K562 (cell line): ENCODE measurements around the gene ACSBG1. TPM values are rescaled to one million over a fixed set of nuclear protein-coding genes. Genes with fewer than 3 reads are reported as not detected.

Experiments
- ATAC-seq: fragments of 200-7000 bp; cut with Tn5 transposase; 3 replicates; pipeline ENCODE4 v1.9.1; 2020; ENCODE audit warnings: moderate library complexity
- BruUV-seq: library from RNA; stranded (reverse); fragments of 400-500 nt; replicated peaks from 2 replicates; lab custom pipeline; 2021; lab: Mats Ljungman, UMichigan
- CTCF ChIA-PET: fragments of 300-600 bp; formaldehyde crosslinking; extraction: SDS; loops from one replicate; lab custom pipeline; 2021; ENCODE audit warnings: low intra/inter-chr PET ratio; lab: Yijun Ruan, JAX
- POLR2A ChIA-PET: fragments of 300-600, 350-650 bp; sonication (Branson Sonifier 250); formaldehyde crosslinking; extraction: SDS; loops from one replicate; lab custom pipeline; 2021; ENCODE audit warnings: antibody characterized with exemption, inconsistent platforms; lab: Yijun Ruan, JAX
- DNase-seq, 4 experiments: peaks; one replicate each; pipeline versions ENCODE4 v3.0.0 to v3.0.0-alpha.2; 2011 to 2018; ENCODE audit warnings: low spot score in 3 of 4, mixed read lengths in 3 of 4; ENCODE audit errors: extremely low read depth in 1 of 4
- FAIRE-seq: peaks from 2 replicates; lab custom pipeline; 2011; peaks lifted over from hg19 to GRCh38; lab: Jason Lieb, UNC
- H2AFZ ChIP-seq: 2 replicates; pipeline ENCODE4 v1.6.0; 2011; ENCODE audit warnings: low read depth, low read length, control low read depth, inconsistent platforms
- H3K27ac ChIP-seq: fragments of 200-600 bp; 3 replicates; pipeline ENCODE4 v1.8.0; 2011; ENCODE audit warnings: low read depth, mild to moderate bottlenecking, control low read depth, inconsistent platforms, low read length, moderate library complexity, mixed read lengths; ENCODE audit errors: extremely low read depth
- H3K27me3 ChIP-seq, 2 experiments: fragments of 300-600 bp in 1 of 2; 2 replicates in 1 of 2; 3 replicates in 1 of 2; pipeline versions ENCODE4 v1.6.0 to v1.8.0; 2011; ENCODE audit warnings: inconsistent platforms in 2 of 2, low read length in 2 of 2, mild to moderate bottlenecking in 1 of 2, mixed read lengths in 1 of 2, moderate library complexity in 1 of 2; ENCODE audit not compliant: control insufficient read depth in 2 of 2, insufficient read depth in 2 of 2
- H3K36me3 ChIP-seq: fragments of 300-600 bp; 3 replicates; pipeline ENCODE4 v1.8.0; 2011; ENCODE audit warnings: mild to moderate bottlenecking, low read length, inconsistent platforms; ENCODE audit not compliant: control insufficient read depth, insufficient read depth
- H3K4me1 ChIP-seq, 2 experiments: fragments of 200-600 bp in 1 of 2; replicated peaks in 1 of 2; 2 replicates in 1 of 2; 3 replicates in 1 of 2; pipeline versions ENCODE4 v1.5.1 to v1.8.0; 2011; ENCODE audit warnings: inconsistent platforms in 2 of 2, low read length in 2 of 2, mild to moderate bottlenecking in 1 of 2, mixed read lengths in 1 of 2, moderate library complexity in 1 of 2; ENCODE audit not compliant: control insufficient read depth in 2 of 2, insufficient read depth in 2 of 2
- H3K4me2 ChIP-seq: 2 replicates; pipeline ENCODE4 v1.6.1; 2011; ENCODE audit warnings: low read length, control low read depth, inconsistent platforms, mixed read lengths; ENCODE audit not compliant: insufficient read depth
- H3K4me3 ChIP-seq: fragments of 200-600 bp; sonication (generic), shearing (Covaris generic); 2 replicates; pipeline ENCODE4 v1.5.1; 2016; ENCODE audit warnings: control low read depth, inconsistent platforms
- H3K79me2 ChIP-seq: fragments of 200-600 bp; 3 replicates; pipeline ENCODE4 v1.8.0; 2011; ENCODE audit warnings: low read length, inconsistent platforms; ENCODE audit not compliant: control insufficient read depth, insufficient read depth
- H3K9ac ChIP-seq, 2 experiments: 2 replicates each; pipeline versions ENCODE4 v1.6.0 to v1.6.1; 2011; ENCODE audit warnings: low read depth in 2 of 2, low read length in 2 of 2, control low read depth in 1 of 2, inconsistent platforms in 1 of 2, mild to moderate bottlenecking in 1 of 2, mixed read lengths in 1 of 2; ENCODE audit not compliant: insufficient read depth in 1 of 2
- H3K9me1 ChIP-seq: one replicate; pipeline ENCODE4 v1.6.0; 2011; ENCODE audit warnings: inconsistent platforms, mild to moderate bottlenecking, low read length, moderate library complexity; ENCODE audit not compliant: control insufficient read depth, insufficient read depth
- H3K9me3 ChIP-seq: replicated peaks from 2 replicates; pipeline ENCODE4 v1.5.1; 2011; ENCODE audit warnings: low read depth, low read length, inconsistent platforms; ENCODE audit not compliant: control insufficient read depth, insufficient read depth
- H4K20me1 ChIP-seq: replicated peaks from 2 replicates; pipeline ENCODE4 v1.6.1; 2011; ENCODE audit warnings: low read length, inconsistent platforms, mixed read lengths; ENCODE audit not compliant: control insufficient read depth, insufficient read depth
- BCL6 ChIP-seq: fragments of 250-450 bp; sonication (Bioruptor Pico); IDR thresholded peaks from 2 replicates; pipeline ENCODE4 v1.4.0; 2020
- FOXJ2 ChIP-seq: fragments of 200-800 bp; sonication (Bioruptor generic); IDR thresholded peaks from 2 replicates; pipeline ENCODE4 v1.6.1; 2016; ENCODE audit warnings: missing genetic modification characterization, missing compliant biosample characterization
- MBD2 ChIP-seq: sonication (generic); IDR thresholded peaks from 2 replicates; pipeline ENCODE4 v1.6.1; 2016; ENCODE audit warnings: low read depth, borderline replicate concordance
- MECOM ChIP-seq: fragments of 250-450 bp; sonication (Bioruptor Pico); IDR thresholded peaks from 2 replicates; pipeline ENCODE4 v1.8.0; 2022; ENCODE audit warnings: inconsistent platforms
- PCBP2 ChIP-seq: fragments of 200-400 bp; formaldehyde crosslinking; IDR thresholded peaks from 2 replicates; pipeline ENCODE4 v1.6.1; 2018; ENCODE audit warnings: low read length, low read depth, mild to moderate bottlenecking, moderate library complexity; ENCODE audit not compliant: poor library complexity, severe bottlenecking
- TCFL5 ChIP-seq: fragments of 250-450 bp; sonication (Bioruptor Pico); conservative IDR thresholded peaks from 2 replicates; pipeline ENCODE4 v1.6.1; 2021; ENCODE audit warnings: mild to moderate bottlenecking, moderate library complexity, matching md5 sums
- XRCC3 ChIP-seq: fragments of 450-650 bp; IDR thresholded peaks from 2 replicates; pipeline ENCODE4 v1.6.1; 2017; ENCODE audit warnings: mild to moderate bottlenecking, moderate library complexity
- ZNF384 ChIP-seq: IDR thresholded peaks from 2 replicates; pipeline ENCODE4 v1.6.1; 2012; ENCODE audit warnings: low read depth, low read length, improper control_type of control experiment
- ZNF695 ChIP-seq: fragments of 450-650 bp; formaldehyde crosslinking; IDR thresholded peaks from 2 replicates; pipeline ENCODE4 v1.4.0; 2020; ENCODE audit warnings: mild to moderate bottlenecking, moderate library complexity
- WGBS: fragments of 100-300 bp; shearing (Covaris generic); methylation state at CpG from one replicate; pipeline ENCODE4 v1.1.6; 2016; ENCODE audit warnings: low coverage, mixed read lengths; ENCODE audit not compliant: insufficient coverage; ENCODE audit errors: missing lambda C conversion rate; 5-methylcytosine and 5-hydroxymethylcytosine counted together
- in situ Hi-C: fragments of 300-500 bp; cut with MboI; formaldehyde crosslinking; loops from 4 replicates; pipeline ENCODE4 v1.15.0; 2018; ENCODE audit warnings: inconsistent platforms, mixed read lengths
- intact Hi-C: fragments of 100-400 bp; cut with micrococcal nuclease; formaldehyde crosslinking; loops from 2 replicates; pipeline ENCODE4 v1.14.2; 2022
- polyA plus RNA-seq, 8 experiments: library from polyadenylated mRNA; depleted of rRNA in 4 of 8; stranded (reverse) in 5 of 8; unstranded in 3 of 8; fragments of >200 nt; fragmentation: Nextera tagmentation in 2 of 8; fragmentation: Illumina TruSeq in 1 of 8; extraction: Ambion mirVana in 2 of 8; extraction: Trizol in 1 of 8; gene quantifications; 2 replicates each; pipeline versions ENCODE4 v1.2.1 to v1.2.3, GENCODE V29; 2011 to 2014; ENCODE audit warnings: inconsistent platforms in 1 of 8, missing spikeins in 1 of 8
- total RNA-seq, 7 experiments: library from RNA; depleted of rRNA in 6 of 7; stranded (reverse); fragments of >200 nt in 6 of 7; fragmentation: Illumina TruSeq in 2 of 7; extraction: Trizol in 2 of 7; gene quantifications; 2 replicates each; pipeline versions ENCODE4 v1.2.1 to v1.2.3, GENCODE V29; 2011 to 2021; ENCODE audit warnings: low replicate concordance in 1 of 7
- TF ChIP-seq, protein P1 (sequence below): IDR thresholded peaks from 2 replicates; pipeline ENCODE4 v1.6.1; 2016; ENCODE audit warnings: missing genetic modification characterization, missing compliant biosample characterization
- TF ChIP-seq, protein P2 (sequence below): sonication (generic); formaldehyde crosslinking; IDR thresholded peaks from 2 replicates; pipeline ENCODE4 v1.8.0; 2023; ENCODE audit warnings: mild to moderate bottlenecking, missing genetic modification reagents
- TF ChIP-seq, protein P3 (sequence below): fragments of 250-450 bp; sonication (Bioruptor Pico); IDR thresholded peaks from 2 replicates; pipeline ENCODE4 v1.4.0; 2020; ENCODE audit warnings: mild to moderate bottlenecking
- TF ChIP-seq, protein P4 (sequence below): sonication (generic); formaldehyde crosslinking; IDR thresholded peaks from 2 replicates; pipeline ENCODE4 v1.8.1; 2023; ENCODE audit warnings: mild to moderate bottlenecking, missing genetic modification reagents
- TF ChIP-seq, protein P5 (sequence below): fragments of 450-650 bp; IDR thresholded peaks from 2 replicates; pipeline ENCODE4 v1.6.1; 2017; ENCODE audit warnings: mild to moderate bottlenecking, moderate library complexity

Gene ACSBG1
- total and polyA plus RNA-seq, 9 of the 15 experiments (the other 6 are each of a cell fraction or from before 2014, with no cell fraction given) = 0.36 to 6.4 (median 2.5) TPM

DNA sequence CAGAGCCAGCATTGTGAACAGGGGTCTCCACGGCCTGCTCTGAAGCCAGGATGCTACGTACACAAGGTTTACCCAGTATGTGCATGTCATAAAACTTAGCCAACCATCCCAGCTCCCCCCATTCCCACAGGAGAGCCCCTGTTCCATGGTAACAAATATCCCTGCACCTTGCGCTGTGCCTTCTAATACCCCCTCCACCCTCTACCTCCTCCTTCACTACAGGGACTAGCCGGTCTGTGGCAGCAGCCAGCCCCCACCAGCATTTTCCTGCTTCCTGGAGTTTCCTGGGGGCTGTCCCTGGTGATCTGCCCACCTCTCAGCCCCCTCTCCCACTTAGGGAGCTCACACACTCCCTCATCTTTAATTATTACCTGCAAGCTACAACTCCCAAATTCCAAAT, 20.4 kb downstream of the ACSBG1 start (continued):
- TF ChIP-seq, protein P1, sequence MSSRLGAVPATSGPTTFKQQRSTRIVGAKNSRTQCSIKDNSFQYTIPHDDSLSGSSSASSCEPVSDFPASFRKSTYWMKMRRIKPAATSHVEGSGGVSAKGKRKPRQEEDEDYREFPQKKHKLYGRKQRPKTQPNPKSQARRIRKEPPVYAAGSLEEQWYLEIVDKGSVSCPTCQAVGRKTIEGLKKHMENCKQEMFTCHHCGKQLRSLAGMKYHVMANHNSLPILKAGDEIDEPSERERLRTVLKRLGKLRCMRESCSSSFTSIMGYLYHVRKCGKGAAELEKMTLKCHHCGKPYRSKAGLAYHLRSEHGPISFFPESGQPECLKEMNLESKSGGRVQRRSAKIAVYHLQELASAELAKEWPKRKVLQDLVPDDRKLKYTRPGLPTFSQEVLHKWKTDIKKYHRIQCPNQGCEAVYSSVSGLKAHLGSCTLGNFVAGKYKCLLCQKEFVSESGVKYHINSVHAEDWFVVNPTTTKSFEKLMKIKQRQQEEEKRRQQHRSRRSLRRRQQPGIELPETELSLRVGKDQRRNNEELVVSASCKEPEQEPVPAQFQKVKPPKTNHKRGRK (tag) = no peak
- TF ChIP-seq BCL6 (CRISPR knock-in tag) = no peak
- TF ChIP-seq TCFL5 = no peak
- TF ChIP-seq, protein P2, sequence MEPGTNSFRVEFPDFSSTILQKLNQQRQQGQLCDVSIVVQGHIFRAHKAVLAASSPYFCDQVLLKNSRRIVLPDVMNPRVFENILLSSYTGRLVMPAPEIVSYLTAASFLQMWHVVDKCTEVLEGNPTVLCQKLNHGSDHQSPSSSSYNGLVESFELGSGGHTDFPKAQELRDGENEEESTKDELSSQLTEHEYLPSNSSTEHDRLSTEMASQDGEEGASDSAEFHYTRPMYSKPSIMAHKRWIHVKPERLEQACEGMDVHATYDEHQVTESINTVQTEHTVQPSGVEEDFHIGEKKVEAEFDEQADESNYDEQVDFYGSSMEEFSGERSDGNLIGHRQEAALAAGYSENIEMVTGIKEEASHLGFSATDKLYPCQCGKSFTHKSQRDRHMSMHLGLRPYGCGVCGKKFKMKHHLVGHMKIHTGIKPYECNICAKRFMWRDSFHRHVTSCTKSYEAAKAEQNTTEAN (CRISPR knock-in tag) = no peak

DNA sequence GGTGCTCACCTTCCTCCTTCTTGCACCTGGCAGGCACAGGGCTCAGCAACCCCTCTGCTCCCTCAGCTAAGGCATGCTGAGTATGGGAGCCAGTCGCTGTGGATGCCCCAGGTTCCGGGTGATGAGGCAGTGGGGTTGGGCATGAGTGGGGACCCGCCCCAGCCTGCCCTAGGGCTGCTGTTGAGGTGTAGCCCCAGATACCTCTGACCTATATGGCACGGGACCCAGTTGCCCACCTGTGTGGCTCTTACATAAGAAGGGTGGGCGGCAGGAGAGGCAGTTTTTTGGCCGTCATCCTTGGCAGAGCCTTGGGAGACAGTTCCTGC, 21.0 kb downstream of the ACSBG1 start:
- Histone ChIP-seq H3K9me1 (no peaks in the 10 kb centered on the region), H3K79me2 (no peaks in the 10 kb centered on the region), H3K4me3 (no peak overlapping the region), H3K9ac (no peak overlapping the region), H3K4me1 (peaks cover 13 to 24% of the 10 kb centered on the region in 2 experiments; a peak in 4 of 5 replicates), H3K27ac (no peak overlapping the region), H4K20me1 (0 out of 2 replicates have a peak, but pooled peaks cover 3% of the 10 kb centered on the region), H2AFZ (no peak overlapping the region), H3K4me2 (no peak overlapping the region), H3K36me3 (no peaks in the 10 kb centered on the region), H3K27me3 (peaks cover 3 to 12% of the 10 kb centered on the region in 2 experiments; a peak in 3 of 5 replicates), H3K9me3 (no peaks in the 10 kb centered on the region)
- ChIA-PET CTCF (no interaction called here), POLR2A (no interaction called here)
- ATAC-seq = no peak
- intact Hi-C loops = no loop called here
- in situ Hi-C loops = no loop called here
- BruUV-seq = no TSS peak
- WGBS = 45% methylated on average over 6 of the region's 6 CpGs
- no peak for FAIRE-seq
- no peak for DNase-seq
- no peak for TF ChIP-seq PCBP2
- TF ChIP-seq, protein P3, sequence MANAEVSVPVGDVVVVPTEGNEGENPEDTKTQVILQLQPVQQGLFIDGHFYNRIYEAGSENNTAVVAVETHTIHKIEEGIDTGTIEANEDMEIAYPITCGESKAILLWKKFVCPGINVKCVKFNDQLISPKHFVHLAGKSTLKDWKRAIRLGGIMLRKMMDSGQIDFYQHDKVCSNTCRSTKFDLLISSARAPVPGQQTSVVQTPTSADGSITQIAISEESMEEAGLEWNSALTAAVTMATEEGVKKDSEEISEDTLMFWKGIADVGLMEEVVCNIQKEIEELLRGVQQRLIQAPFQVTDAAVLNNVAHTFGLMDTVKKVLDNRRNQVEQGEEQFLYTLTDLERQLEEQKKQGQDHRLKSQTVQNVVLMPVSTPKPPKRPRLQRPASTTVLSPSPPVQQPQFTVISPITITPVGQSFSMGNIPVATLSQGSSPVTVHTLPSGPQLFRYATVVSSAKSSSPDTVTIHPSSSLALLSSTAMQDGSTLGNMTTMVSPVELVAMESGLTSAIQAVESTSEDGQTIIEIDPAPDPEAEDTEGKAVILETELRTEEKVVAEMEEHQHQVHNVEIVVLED (CRISPR knock-in tag) = no peak
- no peak for TF ChIP-seq ZNF384
- no peak for TF ChIP-seq ZNF695 (CRISPR knock-in tag)
- TF ChIP-seq MBD2 = no peak
- TF ChIP-seq, protein P4, sequence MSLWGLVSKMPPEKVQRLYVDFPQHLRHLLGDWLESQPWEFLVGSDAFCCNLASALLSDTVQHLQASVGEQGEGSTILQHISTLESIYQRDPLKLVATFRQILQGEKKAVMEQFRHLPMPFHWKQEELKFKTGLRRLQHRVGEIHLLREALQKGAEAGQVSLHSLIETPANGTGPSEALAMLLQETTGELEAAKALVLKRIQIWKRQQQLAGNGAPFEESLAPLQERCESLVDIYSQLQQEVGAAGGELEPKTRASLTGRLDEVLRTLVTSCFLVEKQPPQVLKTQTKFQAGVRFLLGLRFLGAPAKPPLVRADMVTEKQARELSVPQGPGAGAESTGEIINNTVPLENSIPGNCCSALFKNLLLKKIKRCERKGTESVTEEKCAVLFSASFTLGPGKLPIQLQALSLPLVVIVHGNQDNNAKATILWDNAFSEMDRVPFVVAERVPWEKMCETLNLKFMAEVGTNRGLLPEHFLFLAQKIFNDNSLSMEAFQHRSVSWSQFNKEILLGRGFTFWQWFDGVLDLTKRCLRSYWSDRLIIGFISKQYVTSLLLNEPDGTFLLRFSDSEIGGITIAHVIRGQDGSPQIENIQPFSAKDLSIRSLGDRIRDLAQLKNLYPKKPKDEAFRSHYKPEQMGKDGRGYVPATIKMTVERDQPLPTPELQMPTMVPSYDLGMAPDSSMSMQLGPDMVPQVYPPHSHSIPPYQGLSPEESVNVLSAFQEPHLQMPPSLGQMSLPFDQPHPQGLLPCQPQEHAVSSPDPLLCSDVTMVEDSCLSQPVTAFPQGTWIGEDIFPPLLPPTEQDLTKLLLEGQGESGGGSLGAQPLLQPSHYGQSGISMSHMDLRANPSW = no peak
- no peak for TF ChIP-seq XRCC3
- TF ChIP-seq, protein P5, sequence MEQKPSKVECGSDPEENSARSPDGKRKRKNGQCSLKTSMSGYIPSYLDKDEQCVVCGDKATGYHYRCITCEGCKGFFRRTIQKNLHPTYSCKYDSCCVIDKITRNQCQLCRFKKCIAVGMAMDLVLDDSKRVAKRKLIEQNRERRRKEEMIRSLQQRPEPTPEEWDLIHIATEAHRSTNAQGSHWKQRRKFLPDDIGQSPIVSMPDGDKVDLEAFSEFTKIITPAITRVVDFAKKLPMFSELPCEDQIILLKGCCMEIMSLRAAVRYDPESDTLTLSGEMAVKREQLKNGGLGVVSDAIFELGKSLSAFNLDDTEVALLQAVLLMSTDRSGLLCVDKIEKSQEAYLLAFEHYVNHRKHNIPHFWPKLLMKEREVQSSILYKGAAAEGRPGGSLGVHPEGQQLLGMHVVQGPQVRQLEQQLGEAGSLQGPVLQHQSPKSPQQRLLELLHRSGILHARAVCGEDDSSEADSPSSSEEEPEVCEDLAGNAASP = no peak
- no peak for TF ChIP-seq FOXJ2 (tag)
- TF ChIP-seq MECOM = no peak
